ENCODE results near the gene PRSS53.

- TF ChIP-seq CTCF (conservative IDR thresholded peaks at IDR 0.05; ENCODE audit: low read length) (no peak), EZH2phosphoT487 (IDR thresholded peaks at IDR 0.05; ENCODE audit: borderline replicate concordance, low read depth, low read length) (no peak)
Observed at GRCh38 chr16:31081428-31082351, 7.1 kb downstream of the PRSS53 start.
